SW480 (cell line): ENCODE data around the gene EIF4EBP2.

ENCODE experiments used
- DNase-seq: peaks from one replicate; pipeline ENCODE4 v3.0.0-alpha.2; 2016; ENCODE audit warnings: low spot score

EIF4EBP2 gene

DNA sequence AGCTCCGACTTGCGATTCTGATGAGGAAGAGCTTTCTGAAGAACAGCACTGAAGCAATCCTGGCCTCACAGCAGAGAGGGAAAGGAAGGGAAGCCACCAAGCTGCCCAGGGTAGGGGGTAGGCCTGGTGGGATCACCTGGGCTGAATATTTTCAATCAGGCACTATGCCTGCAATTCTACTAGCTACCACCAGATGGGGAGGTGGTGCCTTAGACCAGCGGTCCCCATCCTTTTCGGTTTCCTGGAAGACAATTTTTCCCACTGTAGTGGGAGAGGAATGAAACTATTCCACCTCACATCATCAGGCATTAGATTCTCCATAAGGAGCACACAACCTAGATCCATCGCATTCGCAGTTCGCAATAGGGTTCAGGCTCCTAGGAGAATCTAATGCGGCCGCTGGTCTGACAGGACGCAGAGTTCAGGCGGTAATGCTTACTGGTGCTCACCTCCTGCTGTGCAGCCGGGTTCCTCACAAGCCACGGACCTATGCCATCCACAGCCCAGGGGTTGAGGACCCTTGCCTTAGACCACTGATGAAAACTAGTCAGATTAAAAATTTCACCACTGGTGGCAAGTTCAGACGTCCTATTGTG lies 24.3 kb upstream of the EIF4EBP2 start:
- DNase-seq = no peak

DNA sequence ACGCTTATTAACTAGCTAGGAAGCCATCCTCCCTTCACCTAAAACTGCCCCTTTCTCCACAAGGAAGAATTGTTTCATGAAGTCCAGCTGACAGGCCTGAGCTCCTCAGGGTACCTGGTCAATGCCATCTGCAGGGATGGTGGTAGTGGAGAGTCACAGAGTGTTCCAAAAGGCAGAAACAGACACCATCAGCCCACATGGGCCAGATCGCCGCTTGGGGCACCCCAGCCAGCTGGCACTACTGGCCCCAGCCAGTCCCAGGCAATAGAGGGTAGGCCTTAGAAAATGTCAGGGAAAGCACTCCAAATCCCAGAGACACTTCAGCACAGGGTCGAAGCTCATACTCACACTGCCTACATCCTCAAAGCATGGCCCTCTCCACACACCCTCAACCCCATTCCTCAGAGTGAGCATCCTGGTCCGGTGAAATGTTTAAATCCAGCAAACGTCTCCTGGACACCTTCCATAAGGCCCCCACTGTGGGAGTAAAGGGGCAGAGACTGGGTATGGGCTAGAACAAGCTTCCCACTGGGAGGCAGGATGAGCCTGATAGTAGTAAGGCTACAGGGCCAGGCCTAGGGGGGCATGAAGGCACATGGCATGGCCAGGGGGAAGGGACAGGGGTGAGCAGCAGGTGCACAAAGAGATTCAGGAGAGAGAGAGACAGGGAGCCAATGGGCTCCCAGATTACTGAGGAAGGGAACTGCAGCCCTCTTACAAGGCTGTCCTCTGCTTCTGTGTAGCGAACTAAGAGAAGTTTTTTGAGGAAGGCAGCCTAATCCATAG lies 23.4 kb upstream of the EIF4EBP2 start:
- DNase-seq = no peak

DNA sequence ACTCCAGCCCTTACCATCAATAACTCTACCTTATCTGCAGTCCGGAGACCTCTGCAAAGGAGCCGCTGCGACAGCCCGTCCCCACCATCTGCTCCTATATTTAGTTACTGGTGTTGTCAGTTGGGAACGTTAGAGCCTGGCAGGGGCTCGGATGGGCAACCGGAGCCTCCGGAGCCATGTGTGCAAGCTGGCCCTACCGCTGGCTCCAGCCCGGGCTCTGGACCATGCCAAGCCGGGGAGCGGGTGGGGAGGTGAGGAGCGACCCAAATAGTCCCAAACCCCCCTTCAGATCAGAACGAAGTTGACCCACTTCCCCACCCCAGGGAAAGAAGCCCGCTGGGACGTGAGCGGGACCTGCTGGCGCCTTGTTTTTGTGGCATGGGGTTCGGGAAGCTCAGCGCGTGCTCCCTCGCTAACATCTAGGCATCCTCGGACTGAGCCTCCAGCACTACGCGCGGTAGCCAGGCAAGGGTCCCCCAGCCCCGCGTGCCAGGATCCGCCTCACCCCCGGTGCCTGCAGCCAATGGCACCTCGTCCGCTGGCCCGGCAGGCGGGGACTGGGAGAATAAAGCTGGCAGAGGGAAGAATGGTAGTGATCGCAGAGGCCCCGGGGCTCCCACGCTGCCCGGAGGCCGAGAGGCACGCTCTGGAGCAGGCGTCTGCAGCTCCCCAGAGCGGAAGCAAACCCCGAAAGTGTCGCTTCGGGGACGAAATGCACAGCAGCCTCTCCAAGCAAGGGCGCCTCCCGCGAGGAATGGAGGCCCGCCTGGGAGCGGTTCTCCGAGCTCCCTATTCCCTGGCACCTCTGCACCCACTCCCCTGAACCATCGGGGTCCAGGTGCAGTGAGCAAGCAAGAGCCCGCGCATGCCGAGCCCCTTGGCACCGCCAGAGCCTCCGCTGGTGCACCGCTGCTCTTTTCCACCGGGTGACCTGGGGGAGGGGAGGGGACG lies 22.2 kb upstream of the EIF4EBP2 start:
- DNase-seq = peak; percentile 50

DNA sequence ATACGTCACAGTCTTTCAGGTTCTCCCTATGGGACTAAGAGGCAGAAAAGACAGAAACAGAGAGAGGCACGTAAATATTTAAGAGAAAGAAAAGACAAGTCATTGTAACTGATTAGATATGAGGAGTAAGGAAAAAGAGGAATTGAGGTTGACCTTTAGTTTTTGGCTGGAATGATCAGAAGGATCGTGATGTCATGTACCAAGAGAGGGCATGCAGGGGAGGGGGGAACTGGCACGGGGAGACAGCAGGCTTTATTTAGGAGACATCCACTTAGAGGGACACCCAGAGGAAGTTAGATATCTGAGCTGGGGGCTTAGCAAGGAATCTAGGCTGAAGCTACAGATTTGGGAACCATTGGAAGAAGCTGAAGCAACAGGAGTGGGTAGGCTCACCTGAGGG lies 12.3 kb upstream of the EIF4EBP2 start:
- DNase-seq = no peak

DNA sequence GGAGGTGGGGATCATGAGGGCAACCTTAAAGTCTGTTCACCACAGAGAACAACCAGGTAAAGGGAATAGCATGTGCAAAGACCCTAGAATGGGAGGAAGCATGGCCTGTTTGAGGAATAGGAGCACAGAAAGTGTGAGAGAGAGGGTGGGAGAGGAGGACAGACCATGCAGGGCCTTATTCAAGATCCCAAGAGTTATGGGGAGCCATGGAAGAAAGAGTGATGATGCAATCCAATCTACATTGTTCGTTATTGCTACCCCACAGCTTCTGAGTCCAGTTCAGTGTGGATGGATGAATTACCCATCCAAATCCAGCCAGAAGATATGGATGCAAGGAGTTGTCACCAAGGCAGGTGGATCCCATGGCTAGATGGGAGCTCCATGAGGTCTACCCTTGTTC lies 7.8 kb upstream of the EIF4EBP2 start:
- DNase-seq = no peak

DNA sequence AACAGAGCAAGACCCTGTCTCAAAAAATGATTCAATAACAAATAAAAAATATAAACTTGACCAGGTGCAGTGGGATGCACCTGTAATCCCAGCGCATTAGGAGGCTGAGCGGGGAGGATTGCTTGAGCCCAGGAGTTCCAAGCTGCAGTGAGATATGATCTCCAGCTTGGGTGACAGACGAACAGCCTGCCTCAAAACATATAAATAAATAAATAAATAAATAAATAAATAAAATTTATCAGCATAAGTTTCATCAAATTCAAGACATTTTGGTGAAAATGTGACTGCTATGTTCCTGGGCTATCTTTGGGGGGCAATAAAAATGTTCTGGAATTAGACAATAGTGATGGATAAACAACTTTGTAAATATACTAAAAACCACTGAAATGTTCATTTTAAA lies 4.8 kb upstream of the EIF4EBP2 start:
- no peak for DNase-seq

DNA sequence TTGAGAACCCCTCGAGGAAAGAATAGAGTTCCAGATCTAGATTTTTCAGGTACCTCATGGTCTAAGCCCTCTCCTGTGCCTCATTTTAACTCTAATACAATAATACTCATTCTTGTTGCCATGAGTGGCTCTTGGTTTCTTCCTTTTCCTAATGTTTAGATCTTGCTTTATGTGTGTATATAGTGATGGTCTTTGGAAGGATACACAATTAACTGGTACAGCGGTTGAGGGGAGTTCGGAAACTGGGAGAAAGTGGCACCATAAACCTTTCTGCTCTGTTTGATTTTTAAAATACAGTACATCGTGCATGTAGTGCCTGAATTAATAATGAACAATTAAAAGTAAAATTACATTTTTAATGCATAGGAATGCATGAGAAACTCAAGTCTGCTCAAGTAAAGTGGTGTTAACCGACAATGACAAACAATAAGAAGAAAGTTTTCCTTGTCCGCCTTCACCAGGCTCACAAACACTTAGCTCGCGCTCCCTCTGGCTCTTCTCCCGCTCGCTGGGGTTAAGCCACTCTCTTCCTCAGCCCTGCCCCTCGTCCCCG lies 386 bp upstream of the EIF4EBP2 start:
- DNase-seq = no peak

DNA sequence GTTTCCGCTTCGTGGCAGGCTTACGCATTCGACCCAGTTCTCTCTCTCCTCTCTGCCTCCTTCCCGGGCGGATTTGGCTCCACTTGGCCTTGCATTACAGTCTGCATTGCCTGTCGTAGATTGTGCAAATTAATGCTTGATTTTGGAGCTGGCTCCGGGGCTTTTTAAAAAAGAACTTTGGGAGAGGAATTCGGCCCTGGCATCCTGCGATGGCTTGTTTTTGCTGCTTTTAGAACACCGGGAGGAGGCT lies 767 bp downstream of the EIF4EBP2 start:
- DNase-seq = peak; percentile 22

DNA sequence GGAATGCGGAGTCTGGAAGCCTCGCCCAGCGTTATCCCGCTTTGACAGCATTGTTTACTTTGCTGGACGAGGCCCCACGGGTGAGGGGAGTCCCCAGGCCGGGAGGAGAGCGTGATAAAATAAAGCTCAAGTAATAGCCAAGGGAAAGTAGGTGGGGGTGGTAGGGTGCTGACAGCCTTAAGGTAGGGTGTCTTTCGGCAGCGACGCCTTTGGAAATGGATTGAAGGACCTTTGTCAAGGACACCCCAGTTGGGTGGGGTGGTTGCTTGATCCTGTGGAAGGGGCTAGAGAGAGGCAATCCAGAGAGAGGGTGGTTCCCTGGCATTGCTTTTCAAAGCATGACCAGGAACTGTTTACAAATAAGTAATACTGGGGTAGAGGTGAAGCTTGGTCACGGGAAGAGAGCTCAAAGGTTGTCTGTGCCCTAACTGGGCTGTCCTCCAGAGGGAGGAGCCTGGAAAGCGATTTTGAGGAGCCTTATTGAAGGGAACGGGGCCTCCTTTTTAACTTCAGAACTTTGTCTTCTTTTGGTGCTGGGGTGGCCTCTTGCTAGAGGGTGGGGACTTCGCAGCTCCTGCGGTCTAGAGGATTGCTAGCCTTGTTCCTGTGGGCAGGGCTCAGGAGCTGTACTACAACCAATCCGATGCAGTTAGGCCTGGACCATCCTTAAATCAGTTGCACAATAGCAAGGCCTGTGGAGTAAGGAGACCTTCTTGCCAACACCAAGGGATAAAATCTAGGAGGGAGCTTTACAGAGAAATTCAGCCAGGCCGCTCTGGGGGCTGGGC lies 1.3 kb downstream of the EIF4EBP2 start:
- DNase-seq = peak; percentile 62

DNA sequence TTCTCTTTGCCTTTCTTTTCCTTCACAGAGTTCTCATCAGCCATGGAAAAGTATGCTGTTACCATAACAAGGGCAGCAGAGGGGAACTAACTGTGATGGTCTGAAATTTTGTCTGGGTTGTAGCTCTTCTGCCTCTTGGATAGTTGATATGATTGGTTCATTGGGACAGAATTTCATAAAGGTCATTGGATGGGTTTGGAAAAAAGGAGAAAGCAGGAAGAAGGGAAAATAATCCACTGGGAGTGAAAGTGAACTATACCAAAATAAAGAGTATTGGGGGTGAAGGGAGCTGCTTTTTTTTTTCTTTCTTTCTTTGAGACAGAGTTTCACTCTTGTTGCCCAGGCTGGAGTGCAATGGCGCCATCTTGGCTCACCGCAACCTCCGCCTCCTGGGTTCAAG lies 5.8 kb downstream of the EIF4EBP2 start:
- DNase-seq = no peak

DNA sequence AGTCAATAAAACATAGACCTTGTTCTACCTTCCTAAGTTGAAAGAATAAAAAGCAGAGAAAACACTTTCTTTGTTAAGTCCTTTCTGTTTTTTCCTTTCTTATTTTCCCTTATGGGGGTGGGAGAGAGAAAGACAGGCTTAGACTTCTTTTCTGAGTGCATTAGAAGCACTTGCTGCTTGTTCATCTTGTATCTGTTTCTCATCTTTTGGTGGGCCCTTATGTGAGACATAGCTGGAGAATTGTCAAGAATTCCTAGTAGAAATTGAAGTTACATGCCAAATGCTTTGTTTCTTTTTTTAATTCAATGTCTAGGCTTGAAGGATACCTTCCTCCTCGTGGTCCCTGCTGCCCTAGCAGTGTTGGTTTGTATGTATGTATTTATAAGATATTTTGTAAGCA lies 6.7 kb downstream of the EIF4EBP2 start:
- no peak for DNase-seq

DNA sequence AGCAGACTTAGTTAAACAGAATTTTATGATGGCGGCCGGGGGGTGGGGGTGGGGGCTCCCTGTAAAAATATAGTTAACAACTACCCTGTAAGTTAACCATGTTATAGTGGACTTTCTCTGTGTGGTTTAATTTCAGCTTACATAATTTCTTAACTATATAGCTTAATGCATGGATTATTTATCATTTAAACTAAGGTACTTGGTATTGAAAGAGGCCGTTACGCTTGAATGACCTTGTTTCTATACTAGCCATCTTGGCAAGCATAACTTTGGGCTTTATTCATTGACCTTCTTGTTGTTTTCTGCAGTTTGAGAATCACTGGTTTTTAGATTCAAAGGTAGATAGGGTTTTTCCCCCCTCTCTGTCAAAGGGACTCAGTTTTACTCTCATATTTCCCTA lies 8.4 kb downstream of the EIF4EBP2 start:
- no peak for DNase-seq

DNA sequence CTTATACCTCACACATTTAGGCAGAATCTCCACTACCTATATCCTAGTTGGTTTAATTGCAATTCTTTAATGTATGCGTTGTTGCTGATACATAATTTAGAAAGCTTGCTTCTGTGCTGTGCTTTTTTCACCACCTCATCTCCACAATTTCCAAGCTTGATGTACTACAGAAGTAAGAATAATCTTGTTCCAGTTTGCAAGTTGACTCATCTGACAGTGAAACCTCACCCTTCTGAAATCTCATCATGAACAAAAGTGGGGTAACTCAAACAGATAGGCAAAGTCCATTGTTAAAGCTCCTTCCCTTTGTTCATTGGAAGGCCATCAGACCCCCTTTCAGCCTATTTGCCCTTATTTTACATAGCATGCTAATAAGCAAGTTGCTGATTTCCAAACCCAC lies 13.6 kb downstream of the EIF4EBP2 start:
- no peak for DNase-seq

DNA sequence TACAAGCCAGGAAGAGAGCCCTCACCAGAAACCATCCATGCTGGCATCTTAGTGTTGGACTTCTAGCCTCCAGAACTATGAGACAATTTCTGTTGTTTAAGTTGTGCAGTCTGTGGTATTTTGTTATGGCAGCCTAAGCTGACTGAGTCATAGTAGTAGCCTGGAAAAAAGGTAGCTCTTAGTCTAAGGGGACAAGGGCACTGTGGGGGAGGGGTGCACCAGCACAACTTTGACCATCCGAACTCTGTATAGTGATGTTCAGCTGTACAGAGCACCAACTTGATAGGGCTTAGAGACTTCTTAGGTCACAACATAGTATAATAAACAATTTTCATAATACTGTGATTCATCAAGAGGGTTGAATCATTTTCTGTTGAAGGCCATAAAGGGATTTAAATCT lies 14.3 kb downstream of the EIF4EBP2 start:
- peak; percentile 11 for DNase-seq

DNA sequence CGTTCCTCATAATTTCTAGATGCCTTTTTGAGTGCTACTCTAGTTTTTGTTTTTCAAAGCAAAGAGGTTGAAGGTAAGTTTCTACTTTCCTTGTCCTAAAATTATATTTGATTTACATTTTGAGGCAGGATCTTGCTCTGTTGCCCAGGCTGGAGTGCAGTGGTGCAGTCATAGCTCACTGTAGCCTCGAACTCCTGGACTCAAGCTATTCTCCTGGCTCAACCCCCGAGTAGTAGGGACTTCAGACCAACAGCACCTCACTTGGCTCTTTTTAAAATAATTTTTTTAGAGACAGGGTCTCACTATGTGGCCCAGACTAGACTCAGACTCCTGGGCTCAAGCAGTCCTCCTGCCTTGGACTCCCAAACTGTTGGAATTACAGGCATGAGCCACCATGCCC lies 14.8 kb downstream of the EIF4EBP2 start:
- no peak for DNase-seq

DNA sequence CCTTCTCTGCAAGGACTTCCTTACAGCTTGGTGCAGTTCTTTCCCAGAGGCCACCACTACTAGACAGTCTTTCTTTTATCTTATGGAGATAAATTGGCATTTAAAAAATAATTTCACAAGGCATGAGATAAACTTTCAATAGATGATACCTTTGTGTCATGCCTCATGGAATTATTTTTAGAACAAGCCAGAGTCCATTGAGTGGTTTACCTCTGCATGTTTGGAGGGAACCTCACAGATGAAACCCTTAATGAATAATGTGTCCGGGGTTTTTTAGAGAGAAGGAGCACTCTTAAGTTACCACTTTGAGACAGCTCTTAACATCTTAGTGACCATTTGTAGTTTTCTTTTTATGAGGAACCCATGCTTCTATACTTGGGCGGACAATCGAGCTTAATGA lies 20.4 kb downstream of the EIF4EBP2 start:
- DNase-seq = no peak

DNA sequence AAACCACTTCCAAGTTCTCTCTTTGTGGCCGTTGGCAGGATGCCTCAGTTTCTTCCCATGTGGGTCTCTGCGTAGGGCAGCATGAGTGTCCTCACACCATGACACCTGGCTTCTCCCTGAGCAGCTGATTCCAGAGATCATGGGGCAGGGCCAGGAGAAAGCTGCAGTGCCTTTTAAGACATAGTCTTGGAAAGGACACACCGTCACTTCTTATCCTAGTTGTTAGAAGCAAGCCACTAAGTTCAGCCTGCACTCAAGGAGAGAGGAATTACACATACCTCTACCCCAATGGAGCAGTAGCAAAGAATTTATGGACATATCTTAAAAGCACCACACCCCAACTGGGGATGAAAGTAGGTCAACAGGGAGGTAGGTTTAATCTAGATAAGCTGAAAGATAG lies 21.2 kb downstream of the EIF4EBP2 start:
- DNase-seq = no peak

DNA sequence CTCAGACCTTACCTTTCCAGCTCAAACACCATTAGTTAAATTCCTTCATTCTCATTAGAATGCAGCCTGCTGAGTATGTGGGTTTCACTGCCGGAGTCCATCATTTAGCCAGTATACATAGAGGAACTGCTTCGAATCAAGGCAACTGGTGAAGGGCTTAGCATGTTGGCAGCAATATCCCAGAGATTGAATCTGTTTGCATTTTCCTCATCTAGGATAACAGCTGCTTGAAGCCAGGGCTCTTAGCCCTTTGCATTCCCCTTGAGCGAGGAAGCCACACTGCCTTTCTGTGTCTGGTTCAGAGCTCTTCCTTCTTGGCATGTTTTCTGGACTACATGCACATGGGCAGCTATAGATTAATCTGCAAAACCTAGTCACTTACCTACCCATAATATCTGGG lies 22.9 kb downstream of the EIF4EBP2 start:
- no peak for DNase-seq

DNA sequence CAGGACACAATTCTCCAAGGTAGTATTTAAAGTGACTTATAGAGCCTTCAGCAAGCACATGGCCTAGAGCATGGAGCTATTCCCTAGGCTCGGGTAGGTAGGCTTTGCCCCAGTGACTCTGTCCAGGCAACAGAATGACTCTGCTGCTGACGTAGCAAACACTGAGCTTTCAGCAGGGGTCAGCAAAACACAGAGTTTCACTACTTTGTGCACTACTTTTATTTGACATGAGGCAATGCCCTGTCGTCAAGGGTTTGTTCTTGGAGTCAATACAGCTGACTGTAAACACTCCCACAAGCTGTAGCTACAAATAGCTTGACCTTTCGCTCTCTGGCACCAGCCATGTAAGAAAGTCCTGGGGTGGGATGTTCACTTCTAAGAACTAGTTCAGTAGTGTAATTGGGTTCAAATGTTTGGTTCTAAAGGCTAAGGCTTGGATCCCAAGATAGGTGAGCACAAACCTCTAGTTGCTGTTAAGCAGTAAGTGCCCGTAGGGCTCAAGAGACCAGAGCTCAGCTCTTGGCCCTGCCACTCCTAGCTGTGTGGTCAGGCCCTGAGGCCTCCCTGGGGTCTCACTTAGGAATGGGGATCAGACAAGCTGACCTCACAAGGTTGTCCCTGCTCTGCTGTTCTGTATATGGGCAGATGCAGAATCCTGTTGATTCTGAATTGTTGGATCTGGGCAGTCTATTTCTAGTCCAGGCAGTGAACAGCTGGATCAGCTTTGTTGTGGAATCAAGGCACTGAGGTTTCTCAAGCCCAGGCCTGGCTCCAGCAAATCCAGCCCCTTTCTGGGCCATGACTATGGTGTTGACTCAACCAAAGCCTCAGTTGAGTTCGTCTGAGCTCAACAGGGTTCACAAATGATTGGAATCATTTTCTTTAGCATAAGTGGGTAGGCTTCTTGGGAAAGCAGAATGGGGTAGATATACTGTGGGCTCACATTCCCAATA lies 26.8 kb downstream of the EIF4EBP2 start:
- DNase-seq = peak; percentile 10

DNA sequence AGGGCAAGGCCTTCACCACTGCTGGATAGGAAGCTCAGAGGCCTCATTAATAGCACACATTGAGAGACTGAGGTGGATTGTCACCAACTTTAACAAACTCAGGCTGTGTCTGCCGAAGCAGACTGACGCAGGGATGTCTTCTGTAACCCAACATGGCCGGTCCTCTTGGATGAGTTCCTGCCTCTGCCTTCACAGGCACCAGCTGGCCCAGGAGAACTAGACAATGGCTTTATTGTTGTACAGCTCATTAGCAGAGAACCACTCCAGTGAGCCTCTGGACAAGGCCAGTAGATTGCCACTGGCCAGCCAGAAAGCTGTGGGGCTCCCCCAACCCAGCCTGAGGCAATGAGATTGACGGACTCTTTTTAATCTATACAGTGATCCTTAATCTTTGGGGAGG lies 28.2 kb downstream of the EIF4EBP2 start:
- DNase-seq = peak; percentile 42
